ENCODE data around the gene FAM174C.
"Not testable (repeated sequence)": the region's sequence is repeated elsewhere in the genome, so short reads cannot be mapped to it uniquely, and the experiment has no call there.

FAM174C gene

DNA sequence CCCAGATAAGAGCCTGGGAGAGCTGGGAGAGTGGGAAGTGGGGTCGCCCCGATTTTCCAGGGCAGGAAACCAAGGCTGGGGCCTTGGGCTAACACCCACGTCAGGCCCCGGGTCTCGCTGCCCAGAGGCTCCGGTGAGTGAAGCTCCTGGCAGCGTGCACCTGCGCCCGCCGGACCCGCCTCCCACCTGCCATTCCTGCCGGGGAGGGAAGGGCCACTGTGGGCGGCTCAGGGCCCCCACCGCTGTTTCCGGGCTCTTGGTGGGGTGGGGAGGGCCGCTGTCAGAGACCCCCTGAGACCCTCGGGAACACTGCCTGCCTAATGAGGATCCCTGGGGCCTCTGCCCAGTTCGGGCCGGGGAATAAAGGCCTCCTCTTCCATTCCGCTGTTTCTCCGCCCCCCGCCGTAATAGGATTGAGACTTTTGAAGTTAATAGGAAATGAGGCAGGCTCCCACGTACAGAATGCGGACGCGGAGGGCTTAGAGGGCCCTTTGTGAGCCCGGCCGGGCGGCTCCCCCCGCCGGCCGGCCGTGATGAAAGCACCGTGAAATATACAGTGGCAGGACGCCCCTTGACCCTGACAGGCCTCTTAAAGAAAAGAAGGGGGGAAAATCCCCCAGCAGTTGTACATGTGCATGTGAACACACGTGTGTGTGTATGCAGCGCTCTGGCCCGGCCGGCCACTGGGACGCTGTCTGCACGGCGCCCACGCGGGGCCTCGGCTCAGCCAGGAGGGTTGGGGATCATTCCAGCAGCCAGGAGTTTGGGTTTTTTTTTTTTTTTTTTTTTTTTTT is 43.5 kb downstream of the FAM174C start:
- TF ChIP-seq, protein P1, sequence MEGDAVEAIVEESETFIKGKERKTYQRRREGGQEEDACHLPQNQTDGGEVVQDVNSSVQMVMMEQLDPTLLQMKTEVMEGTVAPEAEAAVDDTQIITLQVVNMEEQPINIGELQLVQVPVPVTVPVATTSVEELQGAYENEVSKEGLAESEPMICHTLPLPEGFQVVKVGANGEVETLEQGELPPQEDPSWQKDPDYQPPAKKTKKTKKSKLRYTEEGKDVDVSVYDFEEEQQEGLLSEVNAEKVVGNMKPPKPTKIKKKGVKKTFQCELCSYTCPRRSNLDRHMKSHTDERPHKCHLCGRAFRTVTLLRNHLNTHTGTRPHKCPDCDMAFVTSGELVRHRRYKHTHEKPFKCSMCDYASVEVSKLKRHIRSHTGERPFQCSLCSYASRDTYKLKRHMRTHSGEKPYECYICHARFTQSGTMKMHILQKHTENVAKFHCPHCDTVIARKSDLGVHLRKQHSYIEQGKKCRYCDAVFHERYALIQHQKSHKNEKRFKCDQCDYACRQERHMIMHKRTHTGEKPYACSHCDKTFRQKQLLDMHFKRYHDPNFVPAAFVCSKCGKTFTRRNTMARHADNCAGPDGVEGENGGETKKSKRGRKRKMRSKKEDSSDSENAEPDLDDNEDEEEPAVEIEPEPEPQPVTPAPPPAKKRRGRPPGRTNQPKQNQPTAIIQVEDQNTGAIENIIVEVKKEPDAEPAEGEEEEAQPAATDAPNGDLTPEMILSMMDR (IDR thresholded peaks at IDR 0.05) = no peak
- TF ChIP-seq ZFX (IDR thresholded peaks at IDR 0.05; ENCODE audit: borderline replicate concordance) = no peak
- no peak overlapping the region for H3K27ac ChIP-seq

DNA sequence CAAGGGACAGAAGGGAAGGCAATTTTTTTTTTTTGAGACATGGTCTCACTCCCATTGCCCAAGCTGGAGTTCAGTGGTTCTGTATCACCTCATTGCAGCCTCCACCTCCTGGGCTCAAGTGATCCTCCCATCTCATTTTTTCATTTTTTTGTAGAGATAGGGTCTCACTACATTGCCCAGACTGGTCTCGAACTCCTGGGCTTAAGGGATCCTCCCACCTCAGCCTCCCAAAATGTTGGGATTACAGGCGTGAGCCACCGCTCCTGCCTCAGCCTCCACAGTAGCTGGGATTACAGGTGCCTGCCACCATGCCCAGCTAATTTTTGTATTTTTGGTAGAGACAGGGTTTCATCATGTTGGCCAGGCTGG is 44.9 kb downstream of the FAM174C start:
- H3K27ac ChIP-seq = not testable (repeated sequence)

DNA sequence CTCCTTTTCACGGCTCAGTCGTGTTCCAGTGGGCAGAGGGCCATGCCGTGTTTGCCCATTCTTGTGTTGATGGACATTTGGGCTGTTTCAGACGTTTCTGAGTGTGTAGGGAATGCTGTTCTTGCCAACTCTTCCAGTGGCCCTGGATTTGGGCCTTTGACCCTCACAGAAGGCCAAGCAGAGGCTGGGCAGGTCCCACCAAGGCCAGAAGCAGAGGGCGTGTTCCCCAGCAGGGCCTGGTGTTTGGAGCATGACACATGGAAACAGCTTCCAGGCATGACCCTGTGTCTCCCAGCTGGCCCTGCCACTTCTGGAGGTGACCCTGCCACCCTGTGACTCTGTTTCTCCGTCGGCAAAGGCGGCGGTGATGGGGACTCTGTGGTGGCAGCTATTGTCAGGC is 46.2 kb downstream of the FAM174C start:
- H3K27ac ChIP-seq = no peak overlapping the region
- no peak for TF ChIP-seq ZFX (IDR thresholded peaks at IDR 0.05; ENCODE audit: borderline replicate concordance)
- TF ChIP-seq, protein P1 (IDR thresholded peaks at IDR 0.05) = no peak

DNA sequence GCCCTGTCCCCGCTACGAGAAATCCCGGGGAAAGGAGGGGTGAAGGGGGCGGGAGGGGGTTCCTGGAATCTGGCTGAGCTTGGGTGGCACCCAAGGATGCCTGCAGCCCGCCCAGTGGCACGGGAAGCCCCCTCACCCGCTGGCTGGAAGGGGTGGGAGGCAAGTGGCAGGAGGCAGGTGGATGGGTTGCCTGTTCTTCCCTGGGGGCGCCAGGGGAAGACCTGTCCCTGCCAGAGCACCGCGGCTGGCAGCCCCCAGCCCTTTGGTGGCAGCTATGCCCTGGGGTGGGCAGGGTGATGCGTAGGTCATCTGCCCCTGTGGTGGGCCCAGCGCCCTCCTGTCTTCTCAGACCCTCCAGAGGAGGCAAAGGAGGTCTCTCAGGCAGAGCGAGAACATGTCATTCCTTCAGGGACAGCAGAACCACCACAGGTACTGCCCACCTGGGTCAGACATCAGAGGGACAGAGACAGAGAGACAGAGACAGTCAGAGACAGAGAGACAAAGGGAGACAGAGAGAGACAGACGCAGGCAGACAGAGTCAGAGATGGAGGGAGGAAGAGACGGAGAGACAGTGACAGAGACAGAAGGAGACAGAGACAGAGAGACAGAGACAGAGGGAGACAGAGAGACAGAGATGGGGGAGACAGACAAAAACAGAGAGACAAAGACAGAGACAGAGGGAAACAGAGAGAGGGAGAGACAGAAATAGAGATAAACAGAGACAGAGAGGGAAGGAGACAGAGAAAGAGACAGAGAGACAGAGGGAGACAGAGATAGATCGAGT is 47.1 kb downstream of the FAM174C start:
- no peak overlapping the region for H3K27ac ChIP-seq
- TF ChIP-seq ZFX (IDR thresholded peaks at IDR 0.05; ENCODE audit: borderline replicate concordance) = no peak
- TF ChIP-seq, protein P1 (IDR thresholded peaks at IDR 0.05) = no peak

DNA sequence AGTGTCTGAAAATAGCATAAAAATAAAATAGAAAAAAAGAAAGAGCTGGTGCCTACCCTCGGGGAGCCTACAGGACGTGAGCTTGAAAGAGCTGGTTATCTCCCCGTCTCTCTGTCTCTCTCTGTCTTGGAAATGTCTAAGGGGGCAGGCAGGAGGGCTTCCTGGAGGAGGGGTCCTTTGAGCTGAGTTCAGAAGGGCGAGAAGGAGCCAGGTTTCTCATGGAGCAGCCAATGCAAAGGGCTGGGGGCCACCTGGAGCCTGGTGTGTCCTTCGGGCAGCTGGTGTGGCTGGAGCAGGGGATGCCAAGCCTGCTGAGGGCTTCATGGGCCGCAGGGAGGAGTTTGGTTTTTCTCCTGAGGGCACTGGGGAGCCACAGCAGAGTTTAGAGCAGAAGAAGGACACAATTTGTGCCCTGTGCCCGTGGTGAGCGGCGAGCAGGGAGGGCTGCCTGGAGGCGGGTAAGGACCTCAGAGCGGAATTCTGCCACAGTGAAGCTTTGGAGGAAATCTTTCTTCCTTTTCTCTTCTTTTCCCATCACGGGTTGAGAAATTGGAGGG is 49.0 kb downstream of the FAM174C start:
- H3K27ac ChIP-seq = no peak overlapping the region
- TF ChIP-seq, protein P1 (IDR thresholded peaks at IDR 0.05) = no peak
- TF ChIP-seq ZFX (IDR thresholded peaks at IDR 0.05; ENCODE audit: borderline replicate concordance) = no peak

DNA sequence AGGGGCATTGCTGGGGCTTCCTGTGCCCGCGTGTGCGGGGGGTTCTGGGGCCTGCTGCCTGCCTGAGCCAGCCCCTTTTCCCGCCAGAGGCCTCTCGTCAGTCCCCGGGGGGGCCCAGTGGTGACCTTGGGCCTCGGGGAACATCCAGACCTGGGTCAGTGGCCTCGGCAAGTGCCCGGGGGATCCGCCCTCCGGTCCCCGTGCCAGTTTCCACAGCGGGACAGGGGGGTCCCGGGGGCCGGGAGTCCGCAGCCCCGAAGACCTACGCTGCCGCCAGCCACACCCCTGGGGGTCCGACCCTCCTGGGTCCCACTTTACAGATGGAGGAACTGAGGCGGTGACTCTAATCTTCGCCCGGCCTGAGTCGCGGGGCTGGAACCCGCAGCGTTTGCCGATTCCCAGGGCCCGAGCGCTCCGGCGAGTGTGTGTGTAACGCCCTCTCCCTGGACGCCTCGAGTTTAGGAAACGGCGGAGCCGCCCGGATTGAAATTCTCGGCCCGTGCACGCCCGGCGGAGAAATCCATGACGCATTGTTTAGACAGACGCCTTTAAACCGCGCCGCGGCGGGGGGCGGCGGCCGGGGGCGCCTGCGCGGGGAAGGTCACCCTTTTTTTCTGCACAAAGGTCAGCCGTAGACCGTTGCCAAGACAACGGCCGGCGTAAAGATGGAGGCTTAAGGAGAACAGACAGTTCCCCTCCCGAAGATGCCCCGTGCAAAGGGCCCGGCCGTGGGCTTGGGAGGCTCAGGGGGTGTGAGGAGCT is 49.7 kb downstream of the FAM174C start:
- no peak for TF ChIP-seq ZFX (IDR thresholded peaks at IDR 0.05; ENCODE audit: borderline replicate concordance)
- TF ChIP-seq, protein P1 (IDR thresholded peaks at IDR 0.05) = no peak
- no peak overlapping the region for H3K27ac ChIP-seq

DNA sequence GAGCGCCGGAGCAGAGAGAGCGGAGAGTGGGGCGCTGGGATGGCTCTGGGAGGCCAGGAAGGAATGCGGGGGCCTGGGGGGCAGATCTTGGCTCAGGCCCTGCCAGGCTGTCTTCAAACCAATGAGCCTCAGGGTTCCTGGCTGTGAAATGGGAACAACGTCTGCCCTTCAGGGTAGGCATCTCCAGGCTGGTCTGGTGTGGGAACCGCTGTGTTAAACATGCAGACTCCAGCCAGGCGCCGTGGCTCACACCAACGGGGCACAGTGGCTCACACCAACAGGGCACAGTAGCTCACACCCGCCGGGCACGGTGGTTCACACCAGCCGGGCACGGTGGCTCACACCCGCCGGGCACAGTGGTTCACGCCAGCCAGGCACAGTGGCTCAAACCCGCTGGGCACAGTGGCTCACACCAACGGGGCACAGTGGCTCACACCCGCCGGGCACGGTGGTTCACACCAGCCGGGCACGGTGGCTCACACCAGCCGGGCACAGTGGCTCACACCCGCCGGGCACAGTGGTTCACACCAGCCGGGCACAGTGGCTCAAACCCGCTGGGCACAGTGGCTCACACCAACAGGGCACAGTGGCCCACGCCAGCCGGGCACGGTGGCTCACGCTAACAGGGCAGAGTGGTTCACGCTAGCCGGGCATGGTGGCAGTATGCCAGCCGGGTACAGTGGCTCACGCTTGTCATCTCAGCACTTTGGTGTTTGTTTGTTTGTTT is 50.4 kb downstream of the FAM174C start:
- TF ChIP-seq, protein P1 (IDR thresholded peaks at IDR 0.05) = no peak
- TF ChIP-seq ZFX (IDR thresholded peaks at IDR 0.05; ENCODE audit: borderline replicate concordance) = no peak
- H3K27ac ChIP-seq = no peak overlapping the region
